ENCODE data around the gene DRD3.

GRCh38 chr3:114151091-114151490, 27.8 kb downstream of the DRD3 start:
- TF ChIP-seq MXI1 (IDR thresholded peaks at IDR 0.05; ENCODE audit: low read depth, low read length) (no peak), USF1 (IDR thresholded peaks at IDR 0.05; ENCODE audit: borderline replicate concordance, low read depth) (no peak), ELF1 (IDR thresholded peaks at IDR 0.05) (no peak), CTCF (IDR thresholded peaks at IDR 0.05) (no peak), RCOR1 (IDR thresholded peaks at IDR 0.05; ENCODE audit: low read length) (no peak), EP300 (IDR thresholded peaks at IDR 0.05; ENCODE audit: borderline replicate concordance in 1 of 2, low read depth in 1 of 2, low read length in 1 of 2) (no peak), FOSL2 (IDR thresholded peaks at IDR 0.05; ENCODE audit: borderline replicate concordance, low read depth) (no peak), YY1 (IDR thresholded peaks at IDR 0.05; ENCODE audit: low read depth) (no peak), POLR2AphosphoS5 (IDR thresholded peaks at IDR 0.05; ENCODE audit: low read depth, low read length) (no peak)

Measured in SK-N-SH (cell line).